PC-9 (cell line): ENCODE results near the gene PRDX3. TPM values are rescaled to one million over a fixed set of nuclear protein-coding genes. Genes with fewer than 3 reads are reported as not detected.

Source experiments
- BruUV-seq: library from RNA; stranded (reverse); fragments of 400-500 nt; replicated peaks from 2 replicates; lab custom pipeline; 2021; lab: Mats Ljungman, UMichigan
- CTCF ChIA-PET: fragments of 300-600 bp; sonication (Branson Sonifier 250); formaldehyde crosslinking; loops from one replicate; lab custom pipeline; 2022; ENCODE audit warnings: antibody characterized with exemption; lab: Charles Lee
- POLR2A ChIA-PET: fragments of 300-600 bp; sonication (Branson Sonifier 250); formaldehyde crosslinking; loops from one replicate; lab custom pipeline; 2022; ENCODE audit warnings: antibody characterized with exemption; ENCODE audit not compliant: unreplicated experiment; lab: Charles Lee
- DNase-seq, 2 experiments: peaks; one replicate each; pipeline versions ENCODE4 v3.0.0 to v3.0.0-alpha.2; 2015 to 2022; ENCODE audit warnings: mixed read lengths in 1 of 2
- H2AFZ ChIP-seq: fragments of 200-600 bp; sonication (generic); 2 replicates; pipeline ENCODE4 v1.8.1; 2017; ENCODE audit warnings: antibody characterized with exemption
- H3F3A ChIP-seq: fragments of 200-600 bp; sonication (generic); 2 replicates; pipeline ENCODE4 v1.8.1; 2017; ENCODE audit warnings: antibody characterized with exemption, mild to moderate bottlenecking, low read depth; ENCODE audit not compliant: insufficient read depth
- H3K27ac ChIP-seq: fragments of 200-600 bp; sonication (generic); 2 replicates; pipeline ENCODE4 v1.6.1; 2016; ENCODE audit warnings: mixed run types
- H3K27me3 ChIP-seq: fragments of 200-600 bp; sonication (generic); 2 replicates; pipeline ENCODE4 v1.6.1; 2016; ENCODE audit warnings: low read depth, mixed run types; ENCODE audit not compliant: insufficient read depth
- H3K36me3 ChIP-seq: fragments of 200-600 bp; sonication (generic); 2 replicates; pipeline ENCODE4 v1.6.1; 2016; ENCODE audit warnings: low read depth, mixed run types
- H3K4me1 ChIP-seq: fragments of 200-600 bp; sonication (generic); replicated peaks from 2 replicates; pipeline ENCODE4 v1.6.1; 2016; ENCODE audit warnings: mixed run types; ENCODE audit not compliant: insufficient read depth
- H3K4me2 ChIP-seq: fragments of 200-600 bp; sonication (generic); 2 replicates; pipeline ENCODE4 v1.6.1; 2017; ENCODE audit warnings: mixed run types
- H3K4me3 ChIP-seq: fragments of 200-600 bp; sonication (generic); 2 replicates; pipeline ENCODE4 v1.6.1; 2016; ENCODE audit warnings: mixed run types
- H3K79me2 ChIP-seq: fragments of 200-600 bp; sonication (generic); 2 replicates; pipeline ENCODE4 v1.6.1; 2017; ENCODE audit warnings: low read depth, mixed run types
- H3K9me2 ChIP-seq: fragments of 200-600 bp; sonication (generic); 2 replicates; pipeline ENCODE4 v1.8.1; 2017; ENCODE audit warnings: mild to moderate bottlenecking; ENCODE audit not compliant: insufficient read depth
- H3K9me3 ChIP-seq: fragments of 200-600 bp; sonication (generic); 2 replicates; pipeline ENCODE4 v1.8.1; 2016; ENCODE audit warnings: low read depth; ENCODE audit not compliant: insufficient read depth
- H4K20me1 ChIP-seq: fragments of 200-600 bp; sonication (generic); 2 replicates; pipeline ENCODE4 v1.8.1; 2017; ENCODE audit not compliant: insufficient read depth
- EZH2 ChIP-seq: fragments of 200-600 bp; sonication (generic); IDR thresholded peaks from 2 replicates; pipeline ENCODE4 v1.8.0; 2017; ENCODE audit warnings: antibody characterized with exemption, low read depth
- intact Hi-C: fragments of 100-400 bp; cut with micrococcal nuclease; formaldehyde crosslinking; loops from one replicate; pipeline ENCODE4 v1.10.0; 2022; ENCODE audit not compliant: unreplicated experiment
- total RNA-seq: library from RNA; stranded (reverse); gene quantifications from 2 replicates; pipeline ENCODE4 v1.2.3, GENCODE V29; 2021
- TF ChIP-seq, protein P1 (sequence below): fragments of 200-600 bp; sonication (generic); conservative IDR thresholded peaks from 2 replicates; pipeline ENCODE4 v1.6.1; 2017; ENCODE audit warnings: mixed run types, antibody characterized with exemption, mild to moderate bottlenecking, moderate library complexity

Gene PRDX3
- total RNA-seq, 1 experiment from 2014 or later: 144 TPM

GRCh38 chr10:119221201-119221600, 42.6 kb upstream of the PRDX3 start:
- Histone ChIP-seq H3K4me2 (no peak overlapping the region), H3F3A (no peaks in the 10 kb centered on the region)
- BruUV-seq: no TSS peak

GRCh38 chr10:119219871-119220270, 41.3 kb upstream of the PRDX3 start:
- CTCF ChIA-PET: no interaction called here
- intact Hi-C loops: no loop called here
- no peak for TF ChIP-seq EZH2
- TF ChIP-seq, protein P1, sequence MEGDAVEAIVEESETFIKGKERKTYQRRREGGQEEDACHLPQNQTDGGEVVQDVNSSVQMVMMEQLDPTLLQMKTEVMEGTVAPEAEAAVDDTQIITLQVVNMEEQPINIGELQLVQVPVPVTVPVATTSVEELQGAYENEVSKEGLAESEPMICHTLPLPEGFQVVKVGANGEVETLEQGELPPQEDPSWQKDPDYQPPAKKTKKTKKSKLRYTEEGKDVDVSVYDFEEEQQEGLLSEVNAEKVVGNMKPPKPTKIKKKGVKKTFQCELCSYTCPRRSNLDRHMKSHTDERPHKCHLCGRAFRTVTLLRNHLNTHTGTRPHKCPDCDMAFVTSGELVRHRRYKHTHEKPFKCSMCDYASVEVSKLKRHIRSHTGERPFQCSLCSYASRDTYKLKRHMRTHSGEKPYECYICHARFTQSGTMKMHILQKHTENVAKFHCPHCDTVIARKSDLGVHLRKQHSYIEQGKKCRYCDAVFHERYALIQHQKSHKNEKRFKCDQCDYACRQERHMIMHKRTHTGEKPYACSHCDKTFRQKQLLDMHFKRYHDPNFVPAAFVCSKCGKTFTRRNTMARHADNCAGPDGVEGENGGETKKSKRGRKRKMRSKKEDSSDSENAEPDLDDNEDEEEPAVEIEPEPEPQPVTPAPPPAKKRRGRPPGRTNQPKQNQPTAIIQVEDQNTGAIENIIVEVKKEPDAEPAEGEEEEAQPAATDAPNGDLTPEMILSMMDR: no peak
- Histone ChIP-seq H3K4me3 (no peak overlapping the region), H3K27me3 (no peaks in the 10 kb centered on the region), H2AFZ (no peak overlapping the region), H3F3A (no peaks in the 10 kb centered on the region), H4K20me1 (no peaks in the 10 kb centered on the region), H3K9me3 (no peaks in the 10 kb centered on the region), H3K79me2 (no peaks in the 10 kb centered on the region), H3K4me2 (no peak overlapping the region), H3K9me2 (no peaks in the 10 kb centered on the region), H3K4me1 (no peaks in the 10 kb centered on the region), H3K27ac (no peak overlapping the region), H3K36me3 (no peaks in the 10 kb centered on the region)
- DNase-seq: no peak
- no TSS peak for BruUV-seq
- POLR2A ChIA-PET: no interaction called here

More at GRCh38 chr10:119221201-119221600, 42.6 kb upstream of the PRDX3 start:
- Histone ChIP-seq H3K9me2 (no peaks in the 10 kb centered on the region), H3K9me3 (no peaks in the 10 kb centered on the region), H3K27ac (no peak overlapping the region), H3K79me2 (no peaks in the 10 kb centered on the region), H3K27me3 (no peaks in the 10 kb centered on the region), H2AFZ (no peak overlapping the region), H3K4me1 (no peaks in the 10 kb centered on the region), H3K4me3 (no peak overlapping the region), H4K20me1 (no peaks in the 10 kb centered on the region), H3K36me3 (no peaks in the 10 kb centered on the region)
- no peak for DNase-seq
- ChIA-PET CTCF (no interaction called here), POLR2A (no interaction called here)
- intact Hi-C loops: no loop called here
- no peak for TF ChIP-seq EZH2
- TF ChIP-seq, protein P1: no peak

- no peak overlapping the region for H2AFZ ChIP-seq
- H3K4me2 ChIP-seq: no peak overlapping the region
- H3K79me2 ChIP-seq: no peaks in the 10 kb centered on the region
- ChIA-PET POLR2A (no interaction called here), CTCF (no interaction called here)
- no peaks in the 10 kb centered on the region for H3K9me3 ChIP-seq
- intact Hi-C loops: no loop called here
- no peaks in the 10 kb centered on the region for H3F3A ChIP-seq
- no peaks in the 10 kb centered on the region for H4K20me1 ChIP-seq
- H3K4me1 ChIP-seq: no peaks in the 10 kb centered on the region
- no peaks in the 10 kb centered on the region for H3K9me2 ChIP-seq
- BruUV-seq: no TSS peak
- H3K27me3 ChIP-seq: no peaks in the 10 kb centered on the region
- TF ChIP-seq, protein P1: no peak
- no peak for TF ChIP-seq EZH2
- H3K4me3 ChIP-seq: no peak overlapping the region
- no peak overlapping the region for H3K27ac ChIP-seq
- DNase-seq: no peak
- H3K36me3 ChIP-seq: no peaks in the 10 kb centered on the region
Measured at GRCh38 chr10:119217991-119218490, 39.4 kb upstream of the PRDX3 start.
